Measurements from ENCODE around the gene MED31. TPM values are rescaled to one million over a fixed set of nuclear protein-coding genes. Genes with fewer than 3 reads are reported as not detected.

Gene MED31
- polyA plus RNA-seq, 1 donor from 2014 or later, result 27.3 TPM

GRCh38 chr17:6636616-6637457 is 14.6 kb downstream of the MED31 start:
- Histone ChIP-seq H3K9me3 (ENCODE audit: low read length) (no peaks in the 10 kb centered on the region), H3K4me2 (ENCODE audit: low read length) (no peak overlapping the region), H3F3A (ENCODE audit: insufficient read depth, low read length, poor library complexity, severe bottlenecking) (peaks cover 4% of the 10 kb centered on the region), H3K9me2 (ENCODE audit: insufficient read depth, low read length) (no peaks in the 10 kb centered on the region), H2AFZ (ENCODE audit: low read depth, low read length) (no peak overlapping the region), H4K20me1 (ENCODE audit: insufficient read depth) (no peaks in the 10 kb centered on the region), H3K36me3 (ENCODE audit: insufficient read depth, low read length) (peaks cover 13% of the 10 kb centered on the region), H3K79me2 (replicated peaks; ENCODE audit: insufficient read depth, low read length) (peaks cover 24% of the 10 kb centered on the region), H3K27ac (ENCODE audit: low read length) (no peak overlapping the region), H3K9ac (ENCODE audit: low read length) (no peak overlapping the region), H3K4me3 (ENCODE audit: low read length) (no peak overlapping the region), H3K27me3 (ENCODE audit: insufficient read depth, low read depth, low read length) (no peaks in the 10 kb centered on the region)
- TF ChIP-seq EZH2 (IDR thresholded peaks at IDR 0.05; ENCODE audit: borderline replicate concordance, insufficient read depth, low read length, poor library complexity, severe bottlenecking) (no peak), SMC3 (conservative IDR thresholded peaks at IDR 0.05; ENCODE audit: poor library complexity) (no peak), CTCF (IDR thresholded peaks at IDR 0.05; ENCODE audit: poor library complexity, severe bottlenecking) (no peak), MXI1 (conservative IDR thresholded peaks at IDR 0.05; ENCODE audit: poor library complexity, severe bottlenecking) (no peak), POLR2AphosphoS5 (IDR thresholded peaks at IDR 0.05) (no peak), REST (IDR thresholded peaks at IDR 0.05; ENCODE audit: borderline replicate concordance) (no peak), EP300 (conservative IDR thresholded peaks at IDR 0.05; ENCODE audit: poor library complexity, severe bottlenecking) (no peak), RAD21 (conservative IDR thresholded peaks at IDR 0.05) (no peak), TAF1 (IDR thresholded peaks at IDR 0.05; ENCODE audit: low read depth) (no peak)

GRCh38 chr17:6636105-6636504 is 15.3 kb downstream of the MED31 start:
- TF ChIP-seq MXI1 (conservative IDR thresholded peaks at IDR 0.05; ENCODE audit: poor library complexity, severe bottlenecking), result no peak
- TF ChIP-seq CTCF (IDR thresholded peaks at IDR 0.05; ENCODE audit: poor library complexity, severe bottlenecking), result no peak
- no peak for TF ChIP-seq TAF1 (IDR thresholded peaks at IDR 0.05; ENCODE audit: low read depth)
- no peak for TF ChIP-seq EP300 (conservative IDR thresholded peaks at IDR 0.05; ENCODE audit: poor library complexity, severe bottlenecking)
- Histone ChIP-seq H3K79me2 (replicated peaks; ENCODE audit: insufficient read depth, low read length) (peaks cover 17% of the 10 kb centered on the region), H3K27ac (ENCODE audit: low read length) (no peak overlapping the region), H4K20me1 (ENCODE audit: insufficient read depth) (no peaks in the 10 kb centered on the region), H3K9ac (ENCODE audit: low read length) (no peak overlapping the region), H3K9me3 (ENCODE audit: low read length) (no peaks in the 10 kb centered on the region), H3K27me3 (ENCODE audit: insufficient read depth, low read depth, low read length) (no peaks in the 10 kb centered on the region), H3F3A (ENCODE audit: insufficient read depth, low read length, poor library complexity, severe bottlenecking) (no peaks in the 10 kb centered on the region), H3K9me2 (ENCODE audit: insufficient read depth, low read length) (no peaks in the 10 kb centered on the region), H3K36me3 (ENCODE audit: insufficient read depth, low read length) (peaks cover 15% of the 10 kb centered on the region), H3K4me2 (ENCODE audit: low read length) (no peak overlapping the region), H3K4me3 (ENCODE audit: low read length) (no peak overlapping the region), H2AFZ (ENCODE audit: low read depth, low read length) (no peak overlapping the region)

Measured in neural cell (in vitro differentiated cells).